Activated CD4-positive, alpha-beta T cell treated with anti-CD3 and anti-CD28 coated beads, Interleukin-2, amount 50 U/mL, for 24 hours (primary cell): ENCODE results near the gene GH1.
A peak's percentile ranks its signal among the peaks of the same experiment; 100 is the strongest.

Experiments
- DNase-seq, 2 donors: peaks; one replicate each; pipeline ENCODE4 v3.0.0-alpha.2; 2020; ENCODE audit warnings: low read depth in 1 of 2, low spot score in 1 of 2

The GH1 gene

GRCh38 chr17:63945784-63946439 lies 27.3 kb upstream of the GH1 start:
- no peak for DNase-seq

- no peak for DNase-seq
Measured at GRCh38 chr17:63944736-63945499, 26.3 kb upstream of the GH1 start.

GRCh38 chr17:63943745-63944144 lies 25.1 kb upstream of the GH1 start:
- no peak for DNase-seq

DNA sequence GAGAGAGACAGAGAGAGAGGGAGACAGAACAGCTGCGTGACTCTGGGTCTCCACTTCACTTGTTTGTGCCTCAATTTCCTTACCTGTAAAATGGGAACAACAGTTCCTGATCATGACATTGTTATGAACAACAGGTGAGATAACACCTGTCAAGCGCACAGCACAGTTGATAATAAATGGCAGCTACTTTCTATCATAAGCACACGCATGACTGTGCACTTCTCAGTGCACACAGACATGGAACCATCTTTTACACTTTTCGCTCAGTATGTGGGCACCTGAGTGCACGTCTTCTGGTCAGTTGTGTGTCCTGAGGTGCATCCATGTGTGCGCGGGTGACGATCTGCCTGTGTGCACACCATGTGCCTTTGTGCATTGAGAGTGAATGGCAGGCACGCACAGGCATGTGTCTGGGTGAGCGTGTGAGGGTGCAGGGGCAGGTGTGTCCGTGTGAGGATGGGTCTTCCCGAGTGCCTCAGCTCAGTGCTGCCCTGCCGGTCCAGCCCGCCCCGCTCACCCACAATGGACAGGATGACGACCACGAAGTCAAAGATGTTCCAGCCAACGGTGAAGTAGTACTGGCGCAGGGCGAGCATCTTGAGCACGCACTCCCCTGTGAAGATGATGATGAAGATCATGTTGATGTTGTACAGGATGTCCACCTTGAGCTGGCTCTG lies 23.8 kb upstream of the GH1 start:
- DNase-seq: no peak

DNA sequence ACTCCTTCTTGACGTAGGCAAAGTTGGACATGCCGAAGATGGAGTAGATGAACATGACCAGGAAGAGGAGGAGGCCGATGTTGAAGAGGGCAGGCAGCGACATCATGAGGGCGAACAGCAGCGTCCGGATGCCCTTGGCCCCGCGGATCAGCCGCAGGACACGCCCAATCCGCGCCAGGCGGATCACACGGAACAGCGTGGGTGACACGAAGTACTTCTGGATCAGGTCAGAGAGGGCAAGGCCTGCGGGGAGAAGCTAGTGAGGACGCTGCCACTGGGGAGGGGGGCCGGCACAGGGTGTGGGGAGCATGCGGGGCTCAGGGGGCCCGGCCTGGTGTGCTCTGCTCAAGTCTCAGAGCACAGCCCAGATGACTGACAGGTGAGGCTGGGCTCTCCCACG lies 23.1 kb upstream of the GH1 start:
- DNase-seq: no peak

DNA sequence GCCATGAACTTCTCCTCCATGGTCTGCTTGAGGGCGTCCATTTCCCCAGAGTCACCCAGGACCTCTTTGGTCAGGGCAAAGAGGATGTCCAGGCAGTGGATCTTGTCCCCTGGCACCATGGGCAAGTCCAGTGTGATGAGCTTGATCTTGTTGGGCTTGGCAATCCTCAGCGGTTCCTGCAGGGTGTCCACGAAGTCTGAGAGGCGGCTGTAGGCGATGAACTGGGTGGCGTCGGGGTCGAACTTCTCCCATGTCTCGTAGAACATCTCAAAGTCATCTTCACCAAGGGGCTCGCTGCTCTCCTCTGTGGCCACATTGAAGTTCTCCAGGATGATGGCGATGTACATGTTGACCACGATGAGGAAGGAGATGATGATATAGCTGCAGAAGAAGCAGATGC lies 22.5 kb upstream of the GH1 start:
- DNase-seq: no peak

DNA sequence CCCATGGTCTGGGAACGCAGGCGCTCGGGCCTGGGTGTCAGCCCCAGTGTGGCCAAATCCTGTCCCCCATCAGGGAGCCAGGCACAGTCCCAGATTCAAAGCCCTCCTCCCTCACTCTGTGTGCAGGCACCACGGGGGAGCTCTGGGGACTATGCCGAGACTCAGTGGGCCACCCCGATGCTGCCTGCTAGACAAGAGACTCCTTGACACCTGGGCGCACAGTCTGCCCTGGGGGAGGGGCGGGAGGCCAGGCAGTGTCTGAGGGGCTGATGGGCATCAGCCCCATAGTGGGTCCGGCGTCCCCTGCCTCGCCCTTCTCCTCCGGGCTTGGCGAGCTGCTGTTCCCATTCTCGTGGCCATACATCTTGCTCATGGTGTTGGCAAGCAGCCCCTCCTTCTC lies 21.9 kb upstream of the GH1 start:
- no peak for DNase-seq

DNA sequence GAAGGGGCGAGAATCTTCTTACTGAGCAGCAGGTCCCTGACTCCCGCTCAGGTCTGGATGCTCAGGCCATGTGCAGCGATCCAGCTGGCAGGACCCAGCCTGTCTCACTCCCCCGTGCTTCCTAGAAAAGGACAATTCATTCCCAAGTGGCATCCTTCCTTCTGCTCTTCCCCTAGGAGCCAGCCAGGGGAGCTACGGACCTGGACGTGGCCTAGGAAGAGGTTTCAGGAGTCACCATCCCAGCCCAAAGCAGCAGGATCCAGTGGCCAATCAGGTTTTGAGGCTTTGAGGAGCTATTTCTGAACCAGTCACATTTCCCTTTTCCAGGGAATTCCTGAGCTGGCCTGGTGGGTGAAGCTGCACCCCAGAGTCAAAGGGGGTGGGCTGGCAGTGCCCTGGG lies 21.2 kb upstream of the GH1 start:
- no peak for DNase-seq

DNA sequence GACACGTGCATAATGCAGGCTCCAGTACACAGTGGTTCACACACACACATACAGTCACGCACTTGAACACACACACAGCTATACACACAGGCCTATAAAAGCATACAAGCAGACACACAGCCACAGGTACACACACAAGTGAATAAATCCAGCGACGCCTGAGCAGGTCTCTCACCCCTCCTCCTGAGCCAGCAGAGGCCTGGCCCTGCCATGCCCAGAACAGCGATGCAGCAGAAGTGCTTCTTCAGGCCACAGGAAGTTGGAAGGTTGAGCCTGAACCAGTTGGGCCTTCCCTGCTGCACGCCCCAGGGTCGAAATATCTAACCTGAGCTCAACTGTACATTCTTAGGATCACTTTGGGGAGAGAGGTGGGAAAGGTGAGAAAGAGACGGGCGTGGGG lies 20.8 kb upstream of the GH1 start:
- DNase-seq: no peak

GRCh38 chr17:63937920-63938319 lies 19.3 kb upstream of the GH1 start:
- no peak for DNase-seq

DNA sequence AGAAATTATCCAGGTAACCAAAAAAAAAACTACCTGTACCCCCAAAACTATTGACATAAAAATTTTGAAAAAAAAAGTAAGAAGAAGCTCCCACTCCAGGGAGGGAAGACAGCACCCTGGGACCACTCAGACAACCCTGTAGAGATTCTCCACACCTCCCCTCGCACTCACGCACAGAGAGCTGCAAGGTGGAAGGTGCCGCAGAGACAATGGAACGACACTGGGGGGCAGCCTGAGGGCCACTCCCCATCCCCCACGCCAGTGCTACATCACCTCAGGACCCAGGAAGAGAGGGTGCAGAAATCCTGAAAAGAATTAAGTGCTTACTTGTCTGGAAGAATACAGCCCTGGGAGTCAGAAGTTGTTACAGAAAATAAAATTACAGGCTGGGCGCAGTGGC lies 18.7 kb upstream of the GH1 start:
- no peak for DNase-seq

GRCh38 chr17:63934183-63935112 lies 15.8 kb upstream of the GH1 start:
- DNase-seq: no peak

DNA sequence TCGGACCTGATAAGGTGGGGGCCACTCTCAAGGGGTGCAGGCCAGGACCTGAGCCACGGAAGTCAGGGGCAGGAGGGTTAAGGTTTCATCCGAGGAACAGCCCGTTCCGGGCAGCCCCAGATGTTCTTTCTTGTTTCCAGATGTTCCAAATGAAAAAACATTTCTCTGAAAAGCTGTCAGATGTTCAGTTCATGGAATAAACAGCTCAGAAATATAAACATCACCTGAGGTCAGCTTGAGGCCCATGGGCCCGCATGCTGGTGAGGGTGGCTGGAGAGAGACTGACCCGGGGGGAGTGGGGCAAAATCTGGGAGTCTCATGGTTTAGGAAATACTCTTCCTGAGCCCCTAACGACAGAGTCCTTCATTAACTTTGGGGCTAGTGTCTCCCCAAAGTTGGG lies 15.0 kb upstream of the GH1 start:
- no peak for DNase-seq

GRCh38 chr17:63932721-63933120 lies 14.1 kb upstream of the GH1 start:
- DNase-seq: no peak

DNA sequence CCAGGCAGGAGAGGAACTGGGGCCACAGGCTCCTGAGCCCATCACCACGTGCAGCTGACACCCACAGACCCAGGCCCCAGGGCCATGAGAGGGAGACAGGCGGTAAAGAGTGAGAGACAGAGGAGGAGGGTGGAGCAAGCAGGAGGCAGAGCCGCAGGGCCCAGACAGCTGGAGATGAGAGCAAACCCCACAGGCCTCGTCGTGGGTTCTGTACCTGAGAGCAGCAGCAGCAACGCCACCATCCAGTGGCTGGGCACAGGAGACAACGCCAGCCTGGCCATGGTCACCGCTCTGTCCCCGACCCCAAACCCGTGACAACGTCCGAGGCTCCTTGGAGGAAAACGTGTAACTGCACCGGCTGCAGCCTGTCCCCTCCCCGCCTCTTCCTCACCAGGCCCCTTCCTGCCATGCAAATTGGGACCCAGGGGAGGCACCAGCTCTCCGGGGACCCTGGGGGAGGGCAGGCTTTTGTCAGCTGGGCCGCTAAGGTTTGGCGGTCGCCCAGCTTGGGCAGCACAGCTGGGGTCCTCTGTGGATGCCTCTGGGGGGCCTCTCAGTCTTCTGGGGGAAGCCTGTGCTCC lies 13.4 kb upstream of the GH1 start, which contains the start of gene CD79B:
Gene CD79B, minus strand, starts transcription at position 351 of the 581 bp plus-strand sequence. Its CDS starts 70 bp downstream, at position 281.
- peak; percentile 21 to 23 for DNase-seq

- no peak for DNase-seq
Measured at GRCh38 chr17:63930951-63931575, 12.4 kb upstream of the GH1 start.

- DNase-seq: no peak
Measured at GRCh38 chr17:63929860-63930766, 11.5 kb upstream of the GH1 start.

DNA sequence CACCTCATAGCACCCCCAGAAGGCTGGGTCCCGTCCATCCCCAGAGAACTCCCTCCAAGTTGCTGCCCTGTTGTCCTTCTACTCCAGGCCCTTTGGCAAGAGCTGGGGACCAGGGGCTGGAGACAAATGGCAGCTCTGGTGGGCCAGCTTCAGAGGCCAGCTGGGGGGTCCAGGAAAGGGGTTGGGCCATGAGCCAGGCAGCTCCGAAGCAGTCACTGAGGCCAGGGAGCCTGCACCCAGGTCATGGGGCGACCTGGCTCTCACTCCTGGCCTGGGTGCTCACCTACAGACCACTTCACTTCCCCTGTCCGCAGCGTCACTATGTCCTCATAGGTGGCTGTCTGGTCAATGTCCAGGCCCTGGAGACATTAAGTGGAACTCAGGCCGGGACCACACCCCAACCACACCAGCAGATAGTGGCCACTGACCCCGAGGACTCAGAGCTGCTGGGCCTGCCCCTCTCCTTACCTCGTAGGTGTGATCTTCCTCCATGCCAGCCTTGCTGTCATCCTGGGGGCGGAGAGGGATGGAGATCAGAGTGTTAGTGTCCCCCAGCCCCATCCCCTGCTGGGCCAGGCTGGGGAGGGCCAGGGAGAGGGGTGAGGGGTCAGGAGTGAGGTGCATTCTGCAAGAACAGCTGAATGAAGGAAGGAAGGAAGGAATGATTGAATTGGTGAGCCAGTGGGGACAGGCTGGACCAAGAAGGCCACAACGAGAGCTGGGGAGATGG lies 10.5 kb upstream of the GH1 start:
- no peak for DNase-seq
